Rectal smooth muscle tissue (tissue), 1 donor: Measurements from ENCODE around the gene PDZRN4.
"Not testable (repeated sequence)": the region's sequence is repeated elsewhere in the genome, so short reads cannot be mapped to it uniquely, and the experiment has no call there.

Experiments
- H3K27ac ChIP-seq: one replicate; pipeline ENCODE4 v1.7.0; 2013; ENCODE audit warnings: low read depth, low read length, inconsistent platforms
- H3K27me3 ChIP-seq: one replicate; pipeline ENCODE4 v1.7.0; 2013; ENCODE audit warnings: low read length; ENCODE audit not compliant: control insufficient read depth, insufficient read depth
- H3K36me3 ChIP-seq: one replicate; pipeline ENCODE4 v1.7.0; 2013; ENCODE audit warnings: low read length; ENCODE audit not compliant: control insufficient read depth, insufficient read depth
- H3K4me1 ChIP-seq: one replicate; pipeline ENCODE4 v1.7.0; 2013; ENCODE audit warnings: low read length; ENCODE audit not compliant: control insufficient read depth, insufficient read depth
- H3K4me3 ChIP-seq: one replicate; pipeline ENCODE4 v1.7.0; 2013; ENCODE audit warnings: low read length
- H3K9ac ChIP-seq: one replicate; pipeline ENCODE4 v1.7.0; 2013; ENCODE audit warnings: low read length

Gene PDZRN4

GRCh38 chr12:41289501-41289900, 101.4 kb downstream of the PDZRN4 start:
- Histone ChIP-seq H3K27me3 (no peaks in the 10 kb centered on the region), H3K36me3 (no peaks in the 10 kb centered on the region), H3K27ac (no peak overlapping the region), H3K4me1 (no peaks in the 10 kb centered on the region), H3K9ac (no peak overlapping the region), H3K4me3 (no peak overlapping the region)

GRCh38 chr12:41293011-41293410, 104.9 kb downstream of the PDZRN4 start:
- H3K4me3 ChIP-seq = no peak overlapping the region
- no peak overlapping the region for H3K9ac ChIP-seq
- no peaks in the 10 kb centered on the region for H3K4me1 ChIP-seq
- no peaks in the 10 kb centered on the region for H3K27me3 ChIP-seq
- H3K36me3 ChIP-seq = no peaks in the 10 kb centered on the region
- H3K27ac ChIP-seq = no peak overlapping the region

GRCh38 chr12:41293461-41293860, 105.3 kb downstream of the PDZRN4 start:
- Histone ChIP-seq H3K27me3 (no peaks in the 10 kb centered on the region), H3K27ac (no peak overlapping the region), H3K9ac (no peak overlapping the region), H3K36me3 (no peaks in the 10 kb centered on the region), H3K4me1 (no peaks in the 10 kb centered on the region), H3K4me3 (no peak overlapping the region)

GRCh38 chr12:41302979-41303403, 114.9 kb downstream of the PDZRN4 start:
- no peaks in the 10 kb centered on the region for H3K36me3 ChIP-seq
- H3K27me3 ChIP-seq = no peaks in the 10 kb centered on the region
- H3K9ac ChIP-seq = no peak overlapping the region
- no peak overlapping the region for H3K27ac ChIP-seq
- no peaks in the 10 kb centered on the region for H3K4me1 ChIP-seq
- H3K4me3 ChIP-seq = no peak overlapping the region

- Histone ChIP-seq H3K27me3 (no peaks in the 10 kb centered on the region), H3K27ac (no peak overlapping the region), H3K4me3 (no peak overlapping the region), H3K9ac (no peak overlapping the region), H3K4me1 (no peaks in the 10 kb centered on the region), H3K36me3 (no peaks in the 10 kb centered on the region)
Observed at GRCh38 chr12:41304526-41304925, 116.4 kb downstream of the PDZRN4 start.

GRCh38 chr12:41310367-41310766, 122.2 kb downstream of the PDZRN4 start:
- H3K27me3 ChIP-seq = no peaks in the 10 kb centered on the region
- H3K4me3 ChIP-seq = no peak overlapping the region
- H3K27ac ChIP-seq = no peak overlapping the region
- H3K9ac ChIP-seq = no peak overlapping the region
- no peaks in the 10 kb centered on the region for H3K36me3 ChIP-seq
- no peaks in the 10 kb centered on the region for H3K4me1 ChIP-seq

- no peaks in the 10 kb centered on the region for H3K4me1 ChIP-seq
- H3K27ac ChIP-seq = no peak overlapping the region
- H3K4me3 ChIP-seq = no peak overlapping the region
- H3K27me3 ChIP-seq = no peaks in the 10 kb centered on the region
- no peak overlapping the region for H3K9ac ChIP-seq
- no peaks in the 10 kb centered on the region for H3K36me3 ChIP-seq
Observed at GRCh38 chr12:41311883-41312282, 123.8 kb downstream of the PDZRN4 start.

- not testable (repeated sequence) for H3K4me1 ChIP-seq, H3K4me3 ChIP-seq, H3K27me3 ChIP-seq, H3K9ac ChIP-seq, H3K36me3 ChIP-seq, H3K27ac ChIP-seq
Observed at GRCh38 chr12:41312451-41312850, 124.3 kb downstream of the PDZRN4 start.

- no peaks in the 10 kb centered on the region for H3K27me3 ChIP-seq
- H3K4me1 ChIP-seq = peaks cover 4% of the 10 kb centered on the region
Observed at GRCh38 chr12:41325336-41325735, 137.2 kb downstream of the PDZRN4 start.

GRCh38 chr12:41327096-41327895, 139.2 kb downstream of the PDZRN4 start:
- Histone ChIP-seq H3K4me1 (peaks cover 4% of the 10 kb centered on the region), H3K27ac (no peak overlapping the region), H3K27me3 (no peaks in the 10 kb centered on the region), H3K9ac (no peak overlapping the region), H3K36me3 (no peaks in the 10 kb centered on the region), H3K4me3 (no peak overlapping the region)

More at GRCh38 chr12:41325336-41325735, 137.2 kb downstream of the PDZRN4 start:
- H3K4me3 ChIP-seq = no peak overlapping the region
- H3K27ac ChIP-seq = no peak overlapping the region
- H3K9ac ChIP-seq = no peak overlapping the region
- H3K36me3 ChIP-seq = no peaks in the 10 kb centered on the region

GRCh38 chr12:41333974-41334373, 145.9 kb downstream of the PDZRN4 start:
- Histone ChIP-seq H3K27me3 (no peaks in the 10 kb centered on the region), H3K9ac (no peak overlapping the region), H3K36me3 (no peaks in the 10 kb centered on the region), H3K27ac (no peak overlapping the region), H3K4me1 (no peaks in the 10 kb centered on the region), H3K4me3 (no peak overlapping the region)

- no peaks in the 10 kb centered on the region for H3K36me3 ChIP-seq
- no peak overlapping the region for H3K27ac ChIP-seq
- no peaks in the 10 kb centered on the region for H3K4me1 ChIP-seq
- H3K9ac ChIP-seq = no peak overlapping the region
- H3K4me3 ChIP-seq = no peak overlapping the region
- H3K27me3 ChIP-seq = no peaks in the 10 kb centered on the region
Observed at GRCh38 chr12:41334390-41334789, 146.3 kb downstream of the PDZRN4 start.

GRCh38 chr12:41336041-41336549, 148.0 kb downstream of the PDZRN4 start:
- H3K27ac ChIP-seq = no peak overlapping the region
- no peak overlapping the region for H3K9ac ChIP-seq
- no peak overlapping the region for H3K4me3 ChIP-seq
- H3K27me3 ChIP-seq = no peaks in the 10 kb centered on the region
- H3K36me3 ChIP-seq = no peaks in the 10 kb centered on the region
- H3K4me1 ChIP-seq = no peaks in the 10 kb centered on the region
